Measurements from ENCODE around the gene BRF1.

The BRF1 gene

DNA sequence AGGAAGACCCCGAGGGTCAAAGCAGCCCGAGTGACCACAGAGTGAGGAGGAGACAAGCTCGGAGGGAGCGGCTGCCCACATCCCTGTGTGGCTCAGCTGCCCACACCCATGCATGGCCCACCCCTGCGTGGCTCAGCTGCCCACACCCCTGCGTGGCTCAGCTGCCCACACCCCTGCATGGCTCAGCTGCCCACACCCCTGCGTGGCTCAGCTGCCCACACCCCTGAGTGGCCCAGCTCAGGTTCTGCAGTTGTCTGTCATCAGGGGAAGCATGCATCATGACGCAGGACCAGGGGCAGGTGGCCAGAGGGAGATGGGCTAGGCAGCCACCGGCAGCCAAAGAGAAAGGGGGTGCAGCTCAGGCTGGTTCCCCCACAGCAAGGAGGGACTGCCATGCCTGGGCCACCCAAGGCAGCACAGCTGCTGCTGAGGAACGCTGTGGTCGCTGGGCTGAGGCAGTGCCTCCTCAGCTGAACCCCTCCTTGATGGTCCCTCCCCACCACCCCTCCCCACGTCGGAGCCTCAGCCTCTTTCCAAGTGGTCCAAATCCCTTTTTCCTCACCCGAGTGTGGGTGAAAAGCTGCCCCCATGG is 86.4 kb downstream of the BRF1 start:
- DNase-seq (ENCODE audit: low spot score) = no peak
- H3K18ac ChIP-seq (ENCODE audit: low read length) = no peak overlapping the region
- H2BK5ac ChIP-seq (ENCODE audit: low read length) = no peak overlapping the region
- H2BK15ac ChIP-seq (ENCODE audit: low read length) = no peak overlapping the region
- no peak overlapping the region for H3K14ac ChIP-seq (ENCODE audit: low read length)
- H3K79me1 ChIP-seq (ENCODE audit: low read depth, low read length) = peaks cover 20% of the 10 kb centered on the region
- no peak overlapping the region for H2BK12ac ChIP-seq (ENCODE audit: low read length)
- peaks cover 0 to 8% of the 10 kb centered on the region in 2 donors for H3K9me3 ChIP-seq (replicated peaks in 1 of 2; ENCODE audit: control insufficient read depth in 2 of 2, insufficient read depth in 1 of 2, low read depth in 1 of 2, low read length in 2 of 2)
- H2AK5ac ChIP-seq (ENCODE audit: low read depth, low read length) = no peak overlapping the region
- no peak overlapping the region for H3K9ac ChIP-seq (ENCODE audit: low read depth, low read length, poor library complexity)
- peaks cover 27 to 45% of the 10 kb centered on the region in 2 donors for H3K36me3 ChIP-seq (replicated peaks in 1 of 2; ENCODE audit: control insufficient read depth in 2 of 2, insufficient read depth in 2 of 2, low read length in 2 of 2)
- no peaks in the 10 kb centered on the region for H3K4me1 ChIP-seq (ENCODE audit: control insufficient read depth in 2 of 2, insufficient read depth in 1 of 2, low read depth in 1 of 2, low read length in 2 of 2)
- no peak overlapping the region for H3K4ac ChIP-seq (ENCODE audit: low read length)
- H3K4me3 ChIP-seq (ENCODE audit: low read length in 2 of 2) = no peak overlapping the region
- H3K4me2 ChIP-seq (ENCODE audit: insufficient read depth, low read length, poor library complexity, severe bottlenecking) = no peak overlapping the region
- no CpG with 5 or more reads among the region's 14 CpGs for WGBS, 2 donors (ENCODE audit: extremely low coverage in 2 of 2, insufficient read length in 2 of 2, insufficient replicate concordance in 1 of 2)
- no peak overlapping the region for H4K8ac ChIP-seq (ENCODE audit: low read depth, low read length)
- no peak overlapping the region for H2AFZ ChIP-seq (ENCODE audit: low read length)
- H2BK120ac ChIP-seq (ENCODE audit: low read depth, low read length) = no peak overlapping the region
- no peak overlapping the region for H4K91ac ChIP-seq (ENCODE audit: low read depth, low read length, poor library complexity)
- no peak overlapping the region for H3K27ac ChIP-seq (replicated peaks; ENCODE audit: low read length)
- peak overlapping the region; percentile 55 for H3K23ac ChIP-seq (ENCODE audit: low read depth, low read length, poor library complexity)
- H3K27me3 ChIP-seq (ENCODE audit: control insufficient read depth in 3 of 3, insufficient read depth in 3 of 3, low read depth in 1 of 3, low read length in 3 of 3) = no peaks in the 10 kb centered on the region

DNA sequence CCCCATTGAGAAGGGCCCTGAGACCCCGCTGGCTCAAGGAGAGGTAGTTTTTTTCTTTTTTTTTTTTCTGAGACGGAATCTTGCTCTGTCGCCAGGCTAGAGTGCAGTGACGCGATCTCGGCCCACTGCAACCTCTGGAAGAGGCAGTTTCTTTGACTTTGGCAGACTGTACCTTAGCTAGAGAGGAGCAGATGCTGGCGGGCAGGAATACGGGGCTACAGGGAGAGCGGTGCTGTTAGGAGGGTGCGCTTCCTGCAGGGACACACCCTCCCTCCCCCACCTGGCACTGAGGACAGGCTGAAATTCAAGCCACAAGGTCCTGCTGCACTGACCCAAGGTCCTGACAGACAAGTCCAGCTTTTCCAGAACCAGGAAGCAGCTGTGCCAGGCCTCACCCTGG is 87.4 kb downstream of the BRF1 start:
- no peaks in the 10 kb centered on the region for H3K27me3 ChIP-seq (ENCODE audit: control insufficient read depth in 3 of 3, insufficient read depth in 3 of 3, low read depth in 1 of 3, low read length in 3 of 3)
- H2AFZ ChIP-seq (ENCODE audit: low read length) = no peak overlapping the region
- WGBS, 2 donors (ENCODE audit: extremely low coverage in 2 of 2, insufficient read length in 2 of 2, insufficient replicate concordance in 1 of 2) = no CpG with 5 or more reads among the region's 10 CpGs
- no peak overlapping the region for H3K4ac ChIP-seq (ENCODE audit: low read length)
- peaks cover 19% of the 10 kb centered on the region for H3K79me1 ChIP-seq (ENCODE audit: low read depth, low read length)
- H4K8ac ChIP-seq (ENCODE audit: low read depth, low read length) = no peak overlapping the region
- no peak overlapping the region for H3K14ac ChIP-seq (ENCODE audit: low read length)
- DNase-seq (ENCODE audit: low spot score) = no peak
- no peak overlapping the region for H2BK5ac ChIP-seq (ENCODE audit: low read length)
- H3K9ac ChIP-seq (ENCODE audit: low read depth, low read length, poor library complexity) = no peak overlapping the region
- H3K9me3 ChIP-seq (replicated peaks in 1 of 2; ENCODE audit: control insufficient read depth in 2 of 2, insufficient read depth in 1 of 2, low read depth in 1 of 2, low read length in 2 of 2) = peaks cover 0 to 8% of the 10 kb centered on the region in 2 donors
- H2BK15ac ChIP-seq (ENCODE audit: low read length) = no peak overlapping the region
- peak overlapping the region; percentile 64 for H3K18ac ChIP-seq (ENCODE audit: low read length)
- H2AK5ac ChIP-seq (ENCODE audit: low read depth, low read length) = peak overlapping the region; percentile 75
- H2BK120ac ChIP-seq (ENCODE audit: low read depth, low read length) = no peak overlapping the region
- H4K91ac ChIP-seq (ENCODE audit: low read depth, low read length, poor library complexity) = no peak overlapping the region
- no peak overlapping the region for H3K23ac ChIP-seq (ENCODE audit: low read depth, low read length, poor library complexity)
- H3K4me3 ChIP-seq (ENCODE audit: low read length in 2 of 2) = no peak overlapping the region
- no peak overlapping the region for H2BK12ac ChIP-seq (ENCODE audit: low read length)
- peaks cover 22 to 35% of the 10 kb centered on the region in 2 donors for H3K36me3 ChIP-seq (replicated peaks in 1 of 2; ENCODE audit: control insufficient read depth in 2 of 2, insufficient read depth in 2 of 2, low read length in 2 of 2)
- H3K4me1 ChIP-seq (ENCODE audit: control insufficient read depth in 2 of 2, insufficient read depth in 1 of 2, low read depth in 1 of 2, low read length in 2 of 2) = no peaks in the 10 kb centered on the region
- no peak overlapping the region for H3K27ac ChIP-seq (replicated peaks; ENCODE audit: low read length)
- no peak overlapping the region for H3K4me2 ChIP-seq (ENCODE audit: insufficient read depth, low read length, poor library complexity, severe bottlenecking)

GRCh38 chr14:105212541-105213300 is 88.1 kb downstream of the BRF1 start:
- H3K27ac ChIP-seq (replicated peaks; ENCODE audit: low read length) = no peak overlapping the region

DNA sequence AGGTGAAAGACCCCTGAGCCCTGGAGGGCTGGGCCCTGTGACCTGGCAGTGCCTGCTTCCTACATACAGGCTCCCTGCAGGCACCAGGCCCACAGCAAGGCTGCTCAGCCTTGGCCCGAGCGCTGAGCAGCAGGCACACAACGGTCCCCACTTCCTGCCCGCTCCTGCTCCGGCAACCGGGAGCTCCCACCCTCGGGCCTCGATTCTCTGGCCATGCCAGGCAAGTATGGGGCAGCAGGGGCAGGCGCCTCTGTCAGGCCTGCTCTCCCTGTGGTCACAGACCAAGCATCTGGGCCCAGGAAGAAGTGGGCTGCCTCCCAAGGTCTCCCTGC is 89.1 kb downstream of the BRF1 start:
- Histone ChIP-seq H3K4me2 (ENCODE audit: insufficient read depth, low read length, poor library complexity, severe bottlenecking) (no peak overlapping the region), H3K9me3 (replicated peaks in 1 of 2; ENCODE audit: control insufficient read depth in 2 of 2, insufficient read depth in 1 of 2, low read depth in 1 of 2, low read length in 2 of 2) (peaks cover 0 to 8% of the 10 kb centered on the region in 2 donors), H3K27me3 (ENCODE audit: control insufficient read depth in 3 of 3, insufficient read depth in 3 of 3, low read depth in 1 of 3, low read length in 3 of 3) (no peaks in the 10 kb centered on the region), H3K23ac (ENCODE audit: low read depth, low read length, poor library complexity) (peak overlapping the region; percentile 55), H2BK15ac (ENCODE audit: low read length) (no peak overlapping the region), H2AFZ (ENCODE audit: low read length) (no peak overlapping the region), H3K4me3 (ENCODE audit: low read length in 2 of 2) (no peak overlapping the region), H4K8ac (ENCODE audit: low read depth, low read length) (no peak overlapping the region), H3K27ac (replicated peaks; ENCODE audit: low read length) (no peak overlapping the region), H2BK5ac (ENCODE audit: low read length) (peak overlapping the region; percentile 75), H3K36me3 (replicated peaks in 1 of 2; ENCODE audit: control insufficient read depth in 2 of 2, insufficient read depth in 2 of 2, low read length in 2 of 2) (peaks cover 17 to 22% of the 10 kb centered on the region in 2 donors), H3K9ac (ENCODE audit: low read depth, low read length, poor library complexity) (no peak overlapping the region), H2BK120ac (ENCODE audit: low read depth, low read length) (no peak overlapping the region), H2BK12ac (ENCODE audit: low read length) (no peak overlapping the region), H3K14ac (ENCODE audit: low read length) (peak overlapping the region; percentile 38), H4K91ac (ENCODE audit: low read depth, low read length, poor library complexity) (no peak overlapping the region), H2AK5ac (ENCODE audit: low read depth, low read length) (no peak overlapping the region), H3K4me1 (ENCODE audit: control insufficient read depth in 2 of 2, insufficient read depth in 1 of 2, low read depth in 1 of 2, low read length in 2 of 2) (no peaks in the 10 kb centered on the region), H3K18ac (ENCODE audit: low read length) (no peak overlapping the region), H3K4ac (ENCODE audit: low read length) (no peak overlapping the region), H3K79me1 (ENCODE audit: low read depth, low read length) (peaks cover 14% of the 10 kb centered on the region)
- DNase-seq (ENCODE audit: low spot score) = no peak
- no CpG with 5 or more reads among the region's 9 CpGs for WGBS, 2 donors (ENCODE audit: extremely low coverage in 2 of 2, insufficient read length in 2 of 2, insufficient replicate concordance in 1 of 2)

More at GRCh38 chr14:105212541-105213300, 88.1 kb downstream of the BRF1 start:
- H2BK15ac ChIP-seq (ENCODE audit: low read length) = no peak overlapping the region
- no peak overlapping the region for H2BK12ac ChIP-seq (ENCODE audit: low read length)
- H2AFZ ChIP-seq (ENCODE audit: low read length) = no peak overlapping the region
- no peaks in the 10 kb centered on the region for H3K27me3 ChIP-seq (ENCODE audit: control insufficient read depth in 3 of 3, insufficient read depth in 3 of 3, low read depth in 1 of 3, low read length in 3 of 3)
- no peak overlapping the region for H3K9ac ChIP-seq (ENCODE audit: low read depth, low read length, poor library complexity)
- H3K18ac ChIP-seq (ENCODE audit: low read length) = no peak overlapping the region
- WGBS, 2 donors (ENCODE audit: extremely low coverage in 2 of 2, insufficient read length in 2 of 2, insufficient replicate concordance in 1 of 2) = no CpG with 5 or more reads among the region's 18 CpGs
- DNase-seq (ENCODE audit: low spot score) = no peak
- no peak overlapping the region for H4K91ac ChIP-seq (ENCODE audit: low read depth, low read length, poor library complexity)
- H3K79me1 ChIP-seq (ENCODE audit: low read depth, low read length) = peaks cover 18% of the 10 kb centered on the region
- H2BK120ac ChIP-seq (ENCODE audit: low read depth, low read length) = no peak overlapping the region
- H4K8ac ChIP-seq (ENCODE audit: low read depth, low read length) = no peak overlapping the region
- no peak overlapping the region for H3K23ac ChIP-seq (ENCODE audit: low read depth, low read length, poor library complexity)
- H3K4me3 ChIP-seq (ENCODE audit: low read length in 2 of 2) = no peak overlapping the region
- peaks cover 19 to 32% of the 10 kb centered on the region in 2 donors for H3K36me3 ChIP-seq (replicated peaks in 1 of 2; ENCODE audit: control insufficient read depth in 2 of 2, insufficient read depth in 2 of 2, low read length in 2 of 2)
- no peak overlapping the region for H3K4ac ChIP-seq (ENCODE audit: low read length)
- H3K4me1 ChIP-seq (ENCODE audit: control insufficient read depth in 2 of 2, insufficient read depth in 1 of 2, low read depth in 1 of 2, low read length in 2 of 2) = no peaks in the 10 kb centered on the region
- H2BK5ac ChIP-seq (ENCODE audit: low read length) = peak overlapping the region; percentile 24
- H2AK5ac ChIP-seq (ENCODE audit: low read depth, low read length) = no peak overlapping the region
- H3K9me3 ChIP-seq (replicated peaks in 1 of 2; ENCODE audit: control insufficient read depth in 2 of 2, insufficient read depth in 1 of 2, low read depth in 1 of 2, low read length in 2 of 2) = peaks cover 0 to 8% of the 10 kb centered on the region in 2 donors
- H3K14ac ChIP-seq (ENCODE audit: low read length) = peak overlapping the region; percentile 56
- H3K4me2 ChIP-seq (ENCODE audit: insufficient read depth, low read length, poor library complexity, severe bottlenecking) = peak overlapping the region; percentile 25

All from neuronal stem cell (in vitro differentiated cells).